ENCODE results near the gene ROM1.
A peak's percentile ranks its signal among the peaks of the same experiment; 100 is the strongest.

The ROM1 gene

DNA sequence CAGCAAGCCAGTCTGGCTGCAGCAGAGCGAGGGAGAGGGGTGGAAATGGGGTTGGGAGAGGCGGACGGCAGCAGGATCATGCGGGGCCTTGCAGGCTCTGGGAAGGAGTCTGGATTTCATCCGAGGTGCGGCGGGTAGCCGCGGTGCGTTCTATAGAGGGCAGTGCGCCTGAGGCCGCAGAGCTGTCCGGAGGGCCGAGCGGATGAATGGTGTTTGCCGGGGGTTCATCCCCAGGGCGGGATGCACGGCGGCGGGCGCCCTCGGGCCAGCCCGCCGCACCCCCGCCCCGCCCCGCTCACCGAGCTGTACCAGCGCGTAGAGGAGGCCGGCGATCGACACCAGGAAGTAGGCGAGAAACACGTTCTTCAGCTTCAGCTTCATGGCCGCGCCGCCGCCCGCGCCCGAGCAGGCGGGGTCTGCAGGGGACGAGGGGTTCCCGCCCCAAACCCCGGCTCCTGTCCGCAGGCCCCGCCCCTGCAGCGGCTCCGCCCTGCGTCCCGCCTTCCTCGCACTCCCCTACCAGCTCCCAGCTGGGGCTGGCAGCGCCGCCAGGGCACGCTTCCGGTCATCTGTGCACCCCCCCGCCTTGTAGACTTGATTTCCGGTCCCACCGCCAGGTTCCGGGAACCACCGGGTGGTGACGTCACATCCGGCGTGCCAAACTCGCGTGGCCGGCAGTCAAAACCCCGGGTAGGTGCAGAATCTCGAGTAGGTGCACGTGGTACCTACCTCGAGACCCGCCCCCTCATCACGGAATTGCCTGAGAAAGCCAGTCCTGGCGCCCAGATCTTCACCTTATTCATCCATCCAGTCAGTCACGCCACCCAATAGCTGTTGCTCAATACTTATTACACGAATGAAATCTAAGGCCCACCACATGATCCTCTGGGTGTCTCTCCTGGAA is 8.8 kb downstream of the ROM1 start, which contains the start of gene B3GAT3:
TSS of gene B3GAT3 (minus strand) at position 420 of the 904 bp plus-strand sequence. CDS start at position 381, 39 bp downstream.
- H3K79me2 ChIP-seq (ENCODE audit: low read length), result peaks cover 14% of the 10 kb centered on the region
- H3K9ac ChIP-seq (ENCODE audit: low read length), result peak within 1 kb of the TSS; percentile 73
- 0 out of 2 replicates have a peak, but pooled peaks cover under 1% of the 10 kb centered on the region for H3K36me3 ChIP-seq (replicated peaks; ENCODE audit: insufficient read depth, low read length)
- no peaks in the 10 kb centered on the region for H3K9me2 ChIP-seq (replicated peaks; ENCODE audit: insufficient read depth, low read length)
- H3K27me3 ChIP-seq (replicated peaks; ENCODE audit: insufficient read depth, low read length), result no peaks in the 10 kb centered on the region
- peak within 1 kb of the TSS; percentile 35 for H2AFZ ChIP-seq (ENCODE audit: low read length)
- peak within 1 kb of the TSS; percentile 55 for H3K4me2 ChIP-seq (ENCODE audit: low read depth, low read length)
- peak within 1 kb of the TSS; percentile 80 for H3K4me3 ChIP-seq (ENCODE audit: low read length)
- peaks cover 25% of the 10 kb centered on the region for H3F3A ChIP-seq (ENCODE audit: insufficient read depth, low read length)
- TF ChIP-seq EZH2phosphoT487 (IDR thresholded peaks at IDR 0.05; ENCODE audit: low read length) (no peak), EZH2 (optimal IDR thresholded peaks at IDR 0.05; ENCODE audit: low read depth, low read length) (no peak)
- TF ChIP-seq, protein P1, sequence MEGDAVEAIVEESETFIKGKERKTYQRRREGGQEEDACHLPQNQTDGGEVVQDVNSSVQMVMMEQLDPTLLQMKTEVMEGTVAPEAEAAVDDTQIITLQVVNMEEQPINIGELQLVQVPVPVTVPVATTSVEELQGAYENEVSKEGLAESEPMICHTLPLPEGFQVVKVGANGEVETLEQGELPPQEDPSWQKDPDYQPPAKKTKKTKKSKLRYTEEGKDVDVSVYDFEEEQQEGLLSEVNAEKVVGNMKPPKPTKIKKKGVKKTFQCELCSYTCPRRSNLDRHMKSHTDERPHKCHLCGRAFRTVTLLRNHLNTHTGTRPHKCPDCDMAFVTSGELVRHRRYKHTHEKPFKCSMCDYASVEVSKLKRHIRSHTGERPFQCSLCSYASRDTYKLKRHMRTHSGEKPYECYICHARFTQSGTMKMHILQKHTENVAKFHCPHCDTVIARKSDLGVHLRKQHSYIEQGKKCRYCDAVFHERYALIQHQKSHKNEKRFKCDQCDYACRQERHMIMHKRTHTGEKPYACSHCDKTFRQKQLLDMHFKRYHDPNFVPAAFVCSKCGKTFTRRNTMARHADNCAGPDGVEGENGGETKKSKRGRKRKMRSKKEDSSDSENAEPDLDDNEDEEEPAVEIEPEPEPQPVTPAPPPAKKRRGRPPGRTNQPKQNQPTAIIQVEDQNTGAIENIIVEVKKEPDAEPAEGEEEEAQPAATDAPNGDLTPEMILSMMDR (IDR thresholded peaks at IDR 0.05; ENCODE audit: low read length), result no peak
- peak within 1 kb of the TSS; percentile 59; the same call in 1 of the 2 replicates for H3K27ac ChIP-seq (ENCODE audit: low read length)
- H4K20me1 ChIP-seq (ENCODE audit: insufficient read depth, low read length), result no peaks in the 10 kb centered on the region
- no peaks in the 10 kb centered on the region for H3K9me3 ChIP-seq (replicated peaks; ENCODE audit: insufficient read depth, low read length)
- DNase-seq, result peak; percentile 99
- peaks cover 10% of the 10 kb centered on the region for H3K4me1 ChIP-seq (ENCODE audit: low read length)

DNA sequence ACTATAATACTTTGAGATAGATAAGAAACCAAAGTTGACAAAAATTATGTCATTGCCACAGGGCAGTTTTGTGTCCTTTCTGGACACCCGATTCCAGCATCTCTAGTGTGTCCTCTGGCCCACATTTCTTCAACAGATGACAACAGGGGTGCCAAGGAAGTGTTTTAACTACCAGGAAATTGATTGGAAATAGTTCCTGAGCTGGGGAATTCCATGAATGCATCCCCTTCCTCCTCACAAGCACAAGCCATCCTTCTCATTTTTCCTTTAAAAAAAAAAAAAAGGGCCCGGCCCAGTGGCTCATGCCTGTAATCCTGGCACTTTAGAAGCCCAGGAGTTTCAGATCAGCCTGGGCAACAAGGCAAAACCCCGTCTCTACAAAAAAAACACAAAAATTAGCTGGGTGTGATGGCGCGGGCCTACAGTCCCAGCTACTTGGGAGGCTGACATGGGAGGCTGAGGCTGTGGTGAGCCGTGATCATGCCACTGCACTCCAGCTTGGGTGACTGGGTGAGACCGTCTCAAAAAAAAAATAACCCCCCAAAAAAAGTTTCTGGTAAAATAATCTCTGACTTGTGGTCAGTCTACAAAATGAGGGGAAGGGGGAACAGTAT is 9.5 kb downstream of the ROM1 start:
- H3K9me2 ChIP-seq (replicated peaks; ENCODE audit: insufficient read depth, low read length), result no peaks in the 10 kb centered on the region
- peaks cover 10% of the 10 kb centered on the region for H3K4me1 ChIP-seq (ENCODE audit: low read length)
- peaks cover 14% of the 10 kb centered on the region for H3K79me2 ChIP-seq (ENCODE audit: low read length)
- H3K4me3 ChIP-seq (ENCODE audit: low read length), result peak overlapping the region; percentile 9; the same call in 1 of the 2 replicates
- peak overlapping the region; percentile 11; the same call in 1 of the 2 replicates for H3K9ac ChIP-seq (ENCODE audit: low read length)
- no peak for TF ChIP-seq EZH2 (optimal IDR thresholded peaks at IDR 0.05; ENCODE audit: low read depth, low read length)
- TF ChIP-seq, protein P1 (IDR thresholded peaks at IDR 0.05; ENCODE audit: low read length), result no peak
- TF ChIP-seq EZH2phosphoT487 (IDR thresholded peaks at IDR 0.05; ENCODE audit: low read length), result no peak
- H2AFZ ChIP-seq (ENCODE audit: low read length), result peak overlapping the region; percentile 20
- no peaks in the 10 kb centered on the region for H4K20me1 ChIP-seq (ENCODE audit: insufficient read depth, low read length)
- DNase-seq, result no peak
- no peaks in the 10 kb centered on the region for H3K27me3 ChIP-seq (replicated peaks; ENCODE audit: insufficient read depth, low read length)
- H3K9me3 ChIP-seq (replicated peaks; ENCODE audit: insufficient read depth, low read length), result no peaks in the 10 kb centered on the region
- H3K27ac ChIP-seq (ENCODE audit: low read length), result peak overlapping the region; percentile 59; the same call in 1 of the 2 replicates
- 0 out of 2 replicates have a peak, but pooled peaks cover 4% of the 10 kb centered on the region for H3K36me3 ChIP-seq (replicated peaks; ENCODE audit: insufficient read depth, low read length)
- peak overlapping the region; percentile 55; the same call in 1 of the 2 replicates for H3K4me2 ChIP-seq (ENCODE audit: low read depth, low read length)
- peaks cover 25% of the 10 kb centered on the region for H3F3A ChIP-seq (ENCODE audit: insufficient read depth, low read length)

DNA sequence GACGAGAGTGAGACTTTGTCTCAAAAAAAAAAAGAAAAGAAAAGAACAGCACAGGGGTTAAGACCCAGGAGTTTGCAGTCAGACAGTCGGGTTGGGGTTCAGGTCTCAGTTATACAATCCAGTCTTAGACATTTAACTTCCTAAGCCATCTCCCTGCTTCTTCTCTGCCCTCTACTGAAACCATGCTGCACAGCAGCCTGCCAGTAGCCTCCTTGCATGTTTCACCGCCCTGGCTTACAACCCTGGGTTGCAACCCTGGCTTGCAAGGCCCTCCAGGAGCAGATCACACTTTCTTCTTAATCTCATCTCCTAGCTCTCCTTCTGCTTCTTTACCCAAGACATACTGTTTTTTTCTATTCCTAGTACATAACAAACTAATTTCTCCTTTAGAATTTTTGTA is 14.7 kb downstream of the ROM1 start:
- no peak for DNase-seq
- TF ChIP-seq EZH2 (optimal IDR thresholded peaks at IDR 0.05; ENCODE audit: low read depth, low read length) (no peak), EZH2phosphoT487 (IDR thresholded peaks at IDR 0.05; ENCODE audit: low read length) (no peak)
- TF ChIP-seq, protein P1 (IDR thresholded peaks at IDR 0.05; ENCODE audit: low read length), result no peak; the same call in 1 of the 2 replicates
- Histone ChIP-seq H2AFZ (ENCODE audit: low read length) (no peak overlapping the region), H4K20me1 (ENCODE audit: insufficient read depth, low read length) (no peaks in the 10 kb centered on the region), H3K79me2 (ENCODE audit: low read length) (peaks cover 2% of the 10 kb centered on the region), H3K27ac (ENCODE audit: low read length) (no peak overlapping the region), H3K36me3 (replicated peaks; ENCODE audit: insufficient read depth, low read length) (peaks cover 16% of the 10 kb centered on the region; the same call in 1 of the 2 replicates), H3F3A (ENCODE audit: insufficient read depth, low read length) (peaks cover 7% of the 10 kb centered on the region), H3K9ac (ENCODE audit: low read length) (no peak overlapping the region), H3K4me1 (ENCODE audit: low read length) (no peaks in the 10 kb centered on the region), H3K9me2 (replicated peaks; ENCODE audit: insufficient read depth, low read length) (no peaks in the 10 kb centered on the region), H3K9me3 (replicated peaks; ENCODE audit: insufficient read depth, low read length) (no peaks in the 10 kb centered on the region), H3K4me2 (ENCODE audit: low read depth, low read length) (no peak overlapping the region), H3K4me3 (ENCODE audit: low read length) (no peak overlapping the region), H3K27me3 (replicated peaks; ENCODE audit: insufficient read depth, low read length) (no peaks in the 10 kb centered on the region)

All from MM.1S (cell line).